BLaER1 treated with 17β-estradiol and CSF1 and Interleukin-3, amounts not matched to agents 10 nM and 100 nM (cell line): Measurements from ENCODE around the gene SIRPB2.

Experiments used
- H3K27ac ChIP-seq, 11 experiments: shearing (Covaris generic); formaldehyde crosslinking; 2 replicates each; pipeline ENCODE4 v1.8.1; 2022
- H3K27me3 ChIP-seq, 11 experiments: shearing (Covaris generic); formaldehyde crosslinking; 2 replicates each; pipeline ENCODE4 v1.8.1; 2022
- H3K36me3 ChIP-seq, 11 experiments: shearing (Covaris generic); formaldehyde crosslinking; 2 replicates each; pipeline ENCODE4 v1.8.1; 2022
- H3K4me1 ChIP-seq, 10 experiments: shearing (Covaris generic); formaldehyde crosslinking; 2 replicates each; pipeline ENCODE4 v1.8.1; 2022
- H3K4me2 ChIP-seq, 11 experiments: shearing (Covaris generic); formaldehyde crosslinking; 2 replicates each; pipeline ENCODE4 v1.8.1; 2022
- H3K4me3 ChIP-seq, 10 experiments: shearing (Covaris generic); formaldehyde crosslinking; 2 replicates each; pipeline ENCODE4 v1.8.1; 2022
- H3K9ac ChIP-seq, 11 experiments: shearing (Covaris generic); formaldehyde crosslinking; 2 replicates each; pipeline ENCODE4 v1.8.1; 2022
- H3K9me3 ChIP-seq, 11 experiments: shearing (Covaris generic); formaldehyde crosslinking; replicated peaks in 1 of 11; 2 replicates each; pipeline ENCODE4 v1.8.1; 2022
- H4K20me1 ChIP-seq, 11 experiments: shearing (Covaris generic); formaldehyde crosslinking; 2 replicates each; pipeline ENCODE4 v1.8.1; 2022
- Cebpa-rat ChIP-seq, 11 experiments: shearing (Covaris generic); IDR thresholded peaks; 2 replicates each; pipeline ENCODE4 v1.8.1; 2022

SIRPB2 gene

GRCh38 chr20:1430004-1430451 lies 61.2 kb downstream of the SIRPB2 start:
- Histone ChIP-seq H3K4me2 (no peak overlapping the region), H3K9me3 (peaks cover 0 to 11% (median 9%) of the 10 kb centered on the region in 11 experiments; a peak in 12 of 22 replicates), H4K20me1 (peaks cover 0 to 7% (median 0%) of the 10 kb centered on the region in 11 experiments; a peak in 5 of 22 replicates), H3K36me3 (no peaks in the 10 kb centered on the region), H3K27ac (no peak overlapping the region), H3K4me3 (no peak overlapping the region), H3K9ac (no peak overlapping the region), H3K27me3 (peaks cover 0 to 66% (median 0%) of the 10 kb centered on the region in 11 experiments; a peak in 6 of 22 replicates), H3K4me1 (peaks cover 26 to 42% (median 32%) of the 10 kb centered on the region in 10 experiments)
- no peak for TF ChIP-seq Cebpa-rat (IDR thresholded peaks at IDR 0.05)

- Histone ChIP-seq H3K4me3 (no peak overlapping the region), H3K27ac (no peak overlapping the region), H3K36me3 (no peaks in the 10 kb centered on the region), H3K4me2 (no peak overlapping the region), H3K27me3 (peaks cover 0 to 65% (median 0%) of the 10 kb centered on the region in 11 experiments; a peak in 6 of 22 replicates), H3K4me1 (peaks cover 18 to 34% (median 24%) of the 10 kb centered on the region in 10 experiments), H4K20me1 (peaks cover 0 to 6% (median 0%) of the 10 kb centered on the region in 11 experiments; a peak in 3 of 22 replicates), H3K9me3 (peaks cover 0 to 11% (median 9%) of the 10 kb centered on the region in 11 experiments; a peak in 12 of 22 replicates), H3K9ac (no peak overlapping the region)
- TF ChIP-seq Cebpa-rat (IDR thresholded peaks at IDR 0.05): no peak
These were observed 62.0 kb downstream of the SIRPB2 start for GRCh38 chr20:1429143-1429728.

DNA sequence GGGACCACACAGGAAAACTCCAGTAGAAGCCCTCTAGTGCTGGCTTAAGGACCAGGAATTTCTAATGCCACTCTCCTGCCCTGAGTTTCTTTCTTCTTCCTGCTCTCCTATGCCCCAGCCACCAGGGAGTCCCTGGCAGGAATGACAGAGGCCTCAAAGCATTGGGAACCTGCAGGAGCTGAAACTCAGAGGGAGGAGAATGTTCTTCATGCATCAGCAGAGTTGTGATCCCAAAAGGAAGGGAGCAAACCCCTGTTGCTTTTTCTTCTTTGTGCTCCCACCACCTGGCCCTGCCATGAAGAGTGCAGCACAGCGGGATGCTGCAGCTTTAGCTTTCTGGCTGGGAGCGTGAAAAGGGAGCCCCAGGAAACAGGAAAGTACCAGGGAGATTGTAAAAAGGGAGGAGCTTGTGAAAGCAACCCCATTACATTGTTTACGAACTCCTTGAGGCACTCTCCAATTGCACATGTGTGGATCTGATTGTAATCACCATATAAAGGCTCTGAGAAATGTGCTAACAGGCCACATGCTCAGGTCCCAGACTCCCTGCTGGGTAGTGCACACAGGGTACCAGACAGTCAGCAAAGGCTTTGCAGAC lies 63.7 kb downstream of the SIRPB2 start:
- Histone ChIP-seq H3K9ac (no peak overlapping the region), H3K4me1 (peaks cover 10 to 34% (median 19%) of the 10 kb centered on the region in 10 experiments; a peak in 17 of 20 replicates), H3K27ac (no peak overlapping the region), H3K4me2 (peak overlapping the region in 10 of 11 experiments; percentile 0 to 74 (median 50); a peak in 18 of 22 replicates), H3K27me3 (peaks cover 0 to 50% (median 0%) of the 10 kb centered on the region in 11 experiments; a peak in 5 of 22 replicates), H3K4me3 (no peak overlapping the region), H3K9me3 (no peaks in the 10 kb centered on the region), H3K36me3 (no peaks in the 10 kb centered on the region), H4K20me1 (peaks cover 0 to 6% (median 0%) of the 10 kb centered on the region in 11 experiments; a peak in 1 of 22 replicates)
- no peak for TF ChIP-seq Cebpa-rat (IDR thresholded peaks at IDR 0.05)

DNA sequence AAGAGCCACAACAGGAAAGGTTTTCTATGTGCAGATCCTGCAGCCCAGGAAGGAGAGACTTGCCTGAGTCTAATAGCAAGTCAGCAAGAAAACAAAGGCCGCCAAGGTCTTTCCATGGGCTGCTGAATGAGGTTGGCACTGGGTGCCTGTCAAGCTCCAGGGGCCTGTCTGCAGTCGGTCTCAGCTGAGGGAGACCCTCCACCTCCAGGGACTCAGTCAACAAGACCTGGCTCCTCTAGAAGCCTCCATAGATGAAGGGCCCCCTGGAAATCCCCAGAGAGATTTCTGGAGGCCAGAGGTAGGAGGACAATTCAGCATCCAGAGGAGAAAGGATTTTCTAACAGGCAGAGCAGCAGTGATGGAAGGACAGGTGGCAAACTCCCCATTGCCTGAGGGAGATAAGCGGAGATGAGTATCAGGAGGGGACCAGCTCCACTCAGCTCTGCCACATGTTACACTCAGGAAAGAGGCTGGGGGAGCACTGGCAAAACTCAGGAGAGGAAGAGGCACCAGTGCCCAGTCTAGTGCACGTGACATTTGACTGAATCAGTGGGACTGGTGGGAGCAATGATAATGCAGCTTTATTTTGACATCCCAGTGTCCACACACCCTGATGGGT lies 64.9 kb downstream of the SIRPB2 start:
- H4K20me1 ChIP-seq: peaks cover 0 to 6% (median 0%) of the 10 kb centered on the region in 11 experiments; a peak in 1 of 22 replicates
- no peak for TF ChIP-seq Cebpa-rat (IDR thresholded peaks at IDR 0.05)
- peaks cover 10 to 30% (median 19%) of the 10 kb centered on the region in 10 experiments; a peak in 17 of 20 replicates for H3K4me1 ChIP-seq
- H3K27ac ChIP-seq: no peak overlapping the region
- no peaks in the 10 kb centered on the region for H3K36me3 ChIP-seq
- no peak overlapping the region for H3K4me3 ChIP-seq
- no peak overlapping the region for H3K9ac ChIP-seq
- peaks cover under 1 to 7% (median 1%) of the 10 kb centered on the region in 11 experiments; a peak in 17 of 22 replicates for H3K9me3 ChIP-seq
- H3K27me3 ChIP-seq: peaks cover 0 to 38% (median 0%) of the 10 kb centered on the region in 11 experiments; a peak in 4 of 22 replicates
- peak overlapping the region in 1 of 11 experiments; percentile 64; a peak in 1 of 22 replicates for H3K4me2 ChIP-seq
